Brain microvascular endothelial cell (primary cell): Measurements from ENCODE around the gene RDH11.
"Not testable (repeated sequence)": the region's sequence is repeated elsewhere in the genome, so short reads cannot be mapped to it uniquely, and the experiment has no call there.

ENCODE experiments used
- DNase-seq: peaks from one replicate; pipeline ENCODE4 v3.0.0-alpha.2; 2020
- H3K27ac ChIP-seq: fragments of 250-450 bp; sonication (Bioruptor Pico); 2 replicates; pipeline ENCODE4 v1.5.1; 2020; ENCODE audit warnings: mild to moderate bottlenecking, moderate library complexity
- H3K27me3 ChIP-seq: fragments of 250-450 bp; sonication (Bioruptor Pico); replicated peaks from 2 replicates; pipeline ENCODE4 v1.5.1; 2020; ENCODE audit warnings: mild to moderate bottlenecking
- H3K36me3 ChIP-seq: fragments of 250-450 bp; sonication (Bioruptor Pico); replicated peaks from 2 replicates; pipeline ENCODE4 v1.5.1; 2020; ENCODE audit warnings: mild to moderate bottlenecking
- H3K4me3 ChIP-seq: 2 replicates; pipeline ENCODE4 v1.5.1; 2011; ENCODE audit warnings: low read depth, mild to moderate bottlenecking, control low read depth, low read length, moderate library complexity
- CTCF ChIP-seq: IDR thresholded peaks from 2 replicates; pipeline ENCODE4 v1.5.1; 2011; ENCODE audit warnings: low read depth, mild to moderate bottlenecking, moderate library complexity, low read length, control low read depth, inconsistent platforms; ENCODE audit errors: missing control alignments
- in situ Hi-C: cut with HindIII; loops from 2 replicates; pipeline ENCODE4 v1.10.0; 2017; ENCODE audit warnings: low sequenced_read_pairs, low pct_ligation_motif_present

RDH11 gene

GRCh38 chr14:67722293-67722692 is 26.7 kb upstream of the RDH11 start:
- TF ChIP-seq CTCF: no peak
- H3K27ac ChIP-seq: no peak overlapping the region
- no peak overlapping the region for H3K4me3 ChIP-seq
- DNase-seq: no peak
- peaks cover 2% of the 10 kb centered on the region for H3K27me3 ChIP-seq
- H3K36me3 ChIP-seq: no peaks in the 10 kb centered on the region
- in situ Hi-C loops: no loop called here

- no peak for TF ChIP-seq CTCF
- peaks cover 2% of the 10 kb centered on the region for H3K27me3 ChIP-seq
- in situ Hi-C loops: no loop called here
Observed at GRCh38 chr14:67721875-67722274, 26.3 kb upstream of the RDH11 start.

GRCh38 chr14:67719866-67720265 is 24.3 kb upstream of the RDH11 start:
- in situ Hi-C loops: no loop called here
- no peak for DNase-seq
- TF ChIP-seq CTCF: no peak
- H3K36me3 ChIP-seq: no peaks in the 10 kb centered on the region
- H3K27ac ChIP-seq: no peak overlapping the region
- H3K27me3 ChIP-seq: no peaks in the 10 kb centered on the region
- H3K4me3 ChIP-seq: no peak overlapping the region

More at GRCh38 chr14:67721875-67722274, 26.3 kb upstream of the RDH11 start:
- DNase-seq: no peak
- Histone ChIP-seq H3K4me3 (no peak overlapping the region), H3K36me3 (no peaks in the 10 kb centered on the region), H3K27ac (no peak overlapping the region)

GRCh38 chr14:67719385-67719784 is 23.8 kb upstream of the RDH11 start:
- DNase-seq, H3K27ac ChIP-seq, H3K27me3 ChIP-seq, H3K36me3 ChIP-seq, in situ Hi-C loops, H3K4me3 ChIP-seq: not testable (repeated sequence)

GRCh38 chr14:67718265-67718664 is 22.7 kb upstream of the RDH11 start:
- no peak for DNase-seq
- Histone ChIP-seq H3K27me3 (no peaks in the 10 kb centered on the region), H3K4me3 (no peak overlapping the region), H3K27ac (no peak overlapping the region), H3K36me3 (no peaks in the 10 kb centered on the region)
- no peak for TF ChIP-seq CTCF
- in situ Hi-C loops: no loop called here

GRCh38 chr14:67717048-67717447 is 21.5 kb upstream of the RDH11 start:
- Histone ChIP-seq H3K36me3 (no peaks in the 10 kb centered on the region), H3K27ac (no peak overlapping the region)
- in situ Hi-C loops: no loop called here

More at GRCh38 chr14:67717048-67717447, 21.5 kb upstream of the RDH11 start:
- no peak for DNase-seq
- Histone ChIP-seq H3K27me3 (no peaks in the 10 kb centered on the region), H3K4me3 (no peak overlapping the region)
- TF ChIP-seq CTCF: no peak
